Lung (tissue), 12 donors: ENCODE measurements around the gene DOCK10. TPM values are rescaled to one million over a fixed set of nuclear protein-coding genes. Genes with fewer than 3 reads are reported as not detected.

Experiments
- ATAC-seq: fragments of 200-7000 bp; cut with Tn5 transposase; one replicate; pipeline ENCODE4 v1.9.1; 2020; ENCODE audit warnings: moderate number of reproducible peaks; ENCODE audit not compliant: insufficient read depth, low FRiP score
- DNase-seq, 3 donors: peaks; one replicate each; pipeline ENCODE4 v3.0.0-alpha.2; 2013 to 2017
- H3K27ac ChIP-seq, 2 donors: one replicate each; pipeline ENCODE4 v1.5.1; 2013; ENCODE audit warnings: mild to moderate bottlenecking in 2 of 2, moderate library complexity in 2 of 2, control low read depth in 1 of 2, inconsistent platforms in 1 of 2, low read depth in 1 of 2, low read length in 1 of 2
- H3K27me3 ChIP-seq, 3 donors: one replicate each; pipeline ENCODE4 v1.5.1; 2013; ENCODE audit warnings: low read length in 2 of 3; ENCODE audit not compliant: control insufficient read depth in 3 of 3, insufficient read depth in 3 of 3
- H3K36me3 ChIP-seq, 4 donors: one replicate each; pipeline ENCODE4 v1.5.1; 2013; ENCODE audit warnings: low read length in 4 of 4, mild to moderate bottlenecking in 1 of 4, moderate library complexity in 1 of 4; ENCODE audit not compliant: control insufficient read depth in 4 of 4, insufficient read depth in 4 of 4
- H3K4me1 ChIP-seq, 5 donors: one replicate each; pipeline ENCODE4 v1.5.1; 2013; ENCODE audit warnings: low read length in 5 of 5, mild to moderate bottlenecking in 2 of 5, moderate library complexity in 1 of 5; ENCODE audit not compliant: control insufficient read depth in 5 of 5, insufficient read depth in 5 of 5
- H3K4me3 ChIP-seq: one replicate; pipeline ENCODE4 v1.5.1; 2013; ENCODE audit warnings: mild to moderate bottlenecking, control low read depth, moderate library complexity
- H3K9ac ChIP-seq, 2 donors: one replicate each; pipeline ENCODE4 v1.5.1; 2013; ENCODE audit warnings: low read length in 2 of 2, control low read depth in 1 of 2; ENCODE audit not compliant: insufficient read depth in 1 of 2
- H3K9me3 ChIP-seq, 4 donors: one replicate each; pipeline ENCODE4 v1.5.1; 2013; ENCODE audit warnings: low read length in 3 of 4, mild to moderate bottlenecking in 1 of 4, moderate library complexity in 1 of 4; ENCODE audit not compliant: control insufficient read depth in 4 of 4, insufficient read depth in 3 of 4
- CTCF ChIP-seq: IDR thresholded peaks from 2 replicates; pipeline ENCODE4 v1.5.1; 2012; ENCODE audit warnings: mild to moderate bottlenecking; ENCODE audit errors: control extremely low read depth, extremely low read depth
- WGBS, 2 donors: extraction: QIAGEN DNeasy Blood & Tissue Kit; methylation state at CpG; one replicate each; pipeline ENCODE4 v1.1.7; 2013; 5-methylcytosine and 5-hydroxymethylcytosine counted together
- polyA plus RNA-seq, 2 donors: library from polyadenylated mRNA; stranded (reverse); fragments of 200-250 nt; gene quantifications; one replicate each; pipeline ENCODE4 v1.2.1, GENCODE V29; 2013
- total RNA-seq, 2 donors: library from RNA; depleted of rRNA in 1 of 2; stranded (reverse); fragments of >200 nt in 1 of 2; gene quantifications; one replicate each; pipeline ENCODE4 v1.2.1, GENCODE V29; 2014 to 2021
- donor health status: control.
- donor health status: control.
- donor health status: Bipolar disorder and iron deficiency.
- donor health status: healthy.
- donor health status: DM: yes; HTN: yes; CAD: no.

Gene DOCK10
- total and polyA plus RNA-seq, 4 donors, result 3.1 to 39.8 (median 18.0) TPM

- H3K36me3 ChIP-seq, result no peaks in the 10 kb centered on the region
- no peak for TF ChIP-seq CTCF
These were observed 57.6 kb downstream of the DOCK10 start for GRCh38 chr2:224984637-224985036.

GRCh38 chr2:224983712-224984554 lies 58.3 kb downstream of the DOCK10 start:
- Histone ChIP-seq H3K4me1 (peaks cover 0 to 40% (median 4%) of the 10 kb centered on the region in 5 donors), H3K4me3 (no peak overlapping the region), H3K27me3 (no peaks in the 10 kb centered on the region), H3K9me3 (peaks cover 0 to 2% (median 0%) of the 10 kb centered on the region in 4 donors), H3K9ac (peak overlapping the region in 1 of 2 donors; percentile 73), H3K27ac (peak overlapping the region in 1 of 2 donors; percentile 54), H3K36me3 (no peaks in the 10 kb centered on the region)
- DNase-seq (peak; percentile 72 to 91 (median 86)), ATAC-seq (no peak)
- TF ChIP-seq CTCF, result no peak
- WGBS, 2 donors, result 62 to 75% methylated on average over 11 of the region's 11 CpGs

More at GRCh38 chr2:224984637-224985036, 57.6 kb downstream of the DOCK10 start:
- WGBS, 2 donors, result 83 to 84% methylated on average over 5 of the region's 5 CpGs
- Histone ChIP-seq H3K9ac (peak overlapping the region in 1 of 2 donors; percentile 73), H3K4me1 (peaks cover 0 to 39% (median 2%) of the 10 kb centered on the region in 5 donors), H3K9me3 (peaks cover 0 to 2% (median 0%) of the 10 kb centered on the region in 4 donors), H3K27me3 (no peaks in the 10 kb centered on the region), H3K4me3 (no peak overlapping the region), H3K27ac (no peak overlapping the region)
- DNase-seq (peak in 1 of 3 donors; percentile 49), ATAC-seq (no peak)

GRCh38 chr2:224982910-224983711 lies 59.2 kb downstream of the DOCK10 start:
- DNase-seq (peak; percentile 67 to 97 (median 96)), ATAC-seq (no peak)
- no peaks in the 10 kb centered on the region for H3K27me3 ChIP-seq
- H3K4me3 ChIP-seq, result no peak overlapping the region
- peak overlapping the region in 1 of 2 donors; percentile 73 for H3K9ac ChIP-seq
- H3K36me3 ChIP-seq, result no peaks in the 10 kb centered on the region
- H3K9me3 ChIP-seq, result peaks cover 0 to 2% (median 0%) of the 10 kb centered on the region in 4 donors
- H3K4me1 ChIP-seq, result peaks cover 0 to 37% (median 4%) of the 10 kb centered on the region in 5 donors
- H3K27ac ChIP-seq, result peak overlapping the region in 1 of 2 donors; percentile 54
- WGBS, 2 donors, result 41 to 44% methylated on average over 14 of the region's 14 CpGs
- TF ChIP-seq CTCF, result no peak
